GM21381 (cell line): ENCODE measurements around the gene SIRT3.
A peak's percentile ranks its signal among the peaks of the same experiment; 100 is the strongest.

Experiments
- ATAC-seq: cut with Tn5 transposase; IDR thresholded peaks from one replicate; pipeline ENCODE4 v1.9.1; 2021; ENCODE audit warnings: mild to moderate bottlenecking, moderate library complexity; ENCODE audit not compliant: unreplicated experiment

Gene SIRT3

DNA sequence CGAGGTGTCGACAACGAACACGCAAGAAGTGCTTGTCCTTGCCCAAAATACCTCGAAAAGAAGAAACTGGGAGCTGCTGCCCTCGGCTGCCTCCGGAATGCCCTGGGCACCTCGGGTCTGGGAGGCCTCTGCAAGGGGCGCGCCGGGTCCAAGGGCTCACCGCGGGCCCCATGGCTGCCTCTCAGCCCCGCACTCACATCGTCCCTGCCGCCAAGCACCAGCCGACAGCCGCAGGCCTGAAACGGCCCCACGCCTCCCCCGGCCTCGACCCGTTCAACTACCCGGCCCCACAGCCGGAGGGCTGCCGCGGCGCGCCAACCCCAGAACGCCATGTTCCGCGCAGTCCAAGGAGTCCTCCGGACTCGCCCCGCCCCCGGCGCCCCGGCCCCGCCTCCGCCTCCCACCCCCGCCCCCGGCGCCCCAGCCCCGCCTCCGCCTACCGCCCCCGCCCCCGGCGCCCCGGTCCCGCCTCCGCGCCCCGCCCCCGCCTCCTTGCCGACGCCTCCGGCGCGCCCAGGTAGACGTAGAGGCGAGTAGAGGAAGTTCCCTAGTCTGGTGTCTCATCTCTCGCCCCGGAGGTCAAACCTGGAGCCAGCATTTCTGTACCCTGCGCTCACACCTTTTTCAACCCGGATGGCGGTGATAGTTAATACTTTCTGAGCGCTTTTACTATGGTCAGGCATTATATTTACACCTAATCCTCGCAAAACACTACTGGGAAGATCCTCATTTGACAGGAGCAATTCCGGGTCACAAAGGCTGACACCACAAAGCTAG is at the start of gene SIRT3:
TSS of gene SIRT3 (minus strand) at position 346 of the 777 bp plus-strand sequence. CDS start at position 332, 14 bp downstream.
- peak; percentile 65 for ATAC-seq

- ATAC-seq: no peak
These were observed 49.7 kb upstream of the SIRT3 start for GRCh38 chr11:285894-286220.

GRCh38 chr11:285021-285893 is 49.1 kb upstream of the SIRT3 start:
- ATAC-seq: no peak

- no peak for ATAC-seq
These were observed 48.2 kb upstream of the SIRT3 start for GRCh38 chr11:284105-285020.

GRCh38 chr11:283405-284104 is 47.4 kb upstream of the SIRT3 start:
- ATAC-seq: no peak

DNA sequence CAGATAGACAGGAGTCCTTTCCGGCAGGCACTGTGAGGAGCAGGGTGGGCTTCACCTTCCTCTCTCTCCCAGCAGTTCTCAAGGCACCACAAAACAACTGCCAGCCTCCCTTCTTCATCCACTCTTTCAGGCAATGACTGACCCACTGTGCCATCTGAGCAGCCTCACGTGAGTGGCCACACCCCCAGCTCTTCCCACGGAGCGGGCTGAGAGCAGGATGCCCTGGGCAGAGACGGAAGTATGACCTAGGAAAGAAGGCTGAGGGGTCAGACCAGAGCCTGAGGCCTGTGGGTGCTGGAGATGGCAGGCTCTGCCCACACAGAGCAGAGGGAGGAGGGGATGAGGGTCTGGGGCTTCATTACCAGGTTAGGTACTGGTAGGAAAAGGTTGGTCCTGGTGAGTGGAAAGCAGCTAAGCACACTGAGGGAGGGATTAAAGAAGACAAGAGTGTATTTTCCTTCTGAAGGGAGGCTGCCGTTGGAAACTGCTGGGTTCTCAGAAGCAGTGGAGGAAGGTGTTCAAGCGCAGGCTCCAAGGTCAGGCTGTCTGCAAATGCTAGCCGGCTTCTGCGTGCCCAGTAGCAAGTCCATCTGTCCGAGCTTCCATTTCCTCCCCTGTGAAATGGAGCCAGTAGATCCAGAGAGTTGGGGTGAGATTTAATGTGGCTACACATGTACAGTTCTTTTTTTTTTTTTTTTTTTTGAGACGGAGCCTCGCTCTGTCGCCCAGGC is 46.7 kb upstream of the SIRT3 start:
- no peak for ATAC-seq

- no peak for ATAC-seq
These were observed 46.0 kb upstream of the SIRT3 start for GRCh38 chr11:282171-282570.

GRCh38 chr11:281486-282161 is 45.5 kb upstream of the SIRT3 start:
- no peak for ATAC-seq

- ATAC-seq: no peak
These were observed 44.8 kb upstream of the SIRT3 start for GRCh38 chr11:280706-281485.

DNA sequence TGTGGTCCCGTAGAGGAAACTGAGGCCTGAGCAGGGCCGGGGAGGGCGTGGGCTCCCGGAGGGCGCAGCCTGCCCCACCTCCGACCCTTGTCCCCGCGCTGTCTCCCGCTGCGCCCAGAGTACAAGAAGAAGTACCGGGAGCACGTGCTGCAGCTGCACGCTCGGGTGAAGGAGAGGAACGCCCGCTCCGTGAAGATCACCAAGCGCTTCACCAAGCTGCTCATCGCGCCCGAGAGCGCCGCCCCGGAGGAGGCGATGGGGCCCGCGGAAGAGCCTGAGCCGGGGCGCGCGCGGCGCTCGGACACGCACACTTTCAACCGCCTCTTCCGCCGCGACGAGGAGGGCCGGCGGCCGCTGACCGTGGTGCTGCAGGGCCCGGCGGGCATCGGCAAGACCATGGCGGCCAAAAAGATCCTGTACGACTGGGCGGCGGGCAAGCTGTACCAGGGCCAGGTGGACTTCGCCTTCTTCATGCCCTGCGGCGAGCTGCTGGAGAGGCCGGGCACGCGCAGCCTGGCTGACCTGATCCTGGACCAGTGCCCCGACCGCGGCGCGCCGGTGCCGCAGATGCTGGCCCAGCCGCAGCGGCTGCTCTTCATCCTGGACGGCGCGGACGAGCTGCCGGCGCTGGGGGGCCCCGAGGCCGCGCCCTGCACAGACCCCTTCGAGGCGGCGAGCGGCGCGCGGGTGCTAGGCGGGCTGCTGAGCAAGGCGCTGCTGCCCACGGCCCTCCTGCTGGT is 44.0 kb upstream of the SIRT3 start:
- ATAC-seq: no peak

DNA sequence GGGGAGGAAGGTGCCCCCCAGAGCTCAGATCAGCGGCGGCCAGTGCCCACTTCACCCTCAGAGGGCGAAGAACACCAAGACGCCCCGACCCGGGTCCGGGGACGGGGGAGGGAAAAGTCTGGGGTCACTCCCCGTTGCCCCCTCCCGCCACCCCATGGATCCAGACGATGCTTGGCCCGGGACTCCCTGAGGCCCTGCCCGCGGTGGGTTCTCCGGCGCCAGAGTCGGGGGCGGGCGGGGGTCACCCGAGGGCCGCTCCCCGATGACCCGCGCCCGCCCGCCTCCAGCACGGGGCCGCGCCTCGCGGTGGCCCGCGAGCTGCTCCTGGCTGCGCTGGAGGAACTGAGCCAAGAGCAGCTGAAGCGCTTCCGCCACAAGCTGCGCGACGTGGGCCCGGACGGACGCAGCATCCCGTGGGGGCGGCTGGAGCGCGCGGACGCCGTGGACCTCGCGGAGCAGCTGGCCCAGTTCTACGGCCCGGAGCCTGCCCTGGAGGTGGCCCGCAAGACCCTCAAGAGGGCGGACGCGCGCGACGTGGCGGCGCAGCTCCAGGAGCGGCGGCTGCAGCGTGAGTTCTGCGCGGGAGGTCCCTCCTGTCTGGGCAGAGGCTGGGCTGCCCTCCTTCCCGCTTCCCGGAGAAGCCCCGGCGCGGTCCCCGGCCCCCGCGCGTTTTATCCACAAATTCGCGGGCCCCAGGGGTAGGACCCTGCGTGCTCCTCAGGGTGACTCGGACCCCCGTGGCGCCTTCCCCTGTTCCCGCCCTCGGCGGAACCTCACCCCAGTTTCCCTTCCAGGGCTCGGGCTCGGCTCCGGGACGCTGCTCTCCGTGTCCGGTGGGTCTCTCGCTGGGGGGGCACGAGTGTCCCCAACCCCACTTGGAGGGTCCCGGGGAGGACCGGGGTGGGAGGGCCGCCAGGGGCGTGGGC is 43.2 kb upstream of the SIRT3 start:
- ATAC-seq: no peak

DNA sequence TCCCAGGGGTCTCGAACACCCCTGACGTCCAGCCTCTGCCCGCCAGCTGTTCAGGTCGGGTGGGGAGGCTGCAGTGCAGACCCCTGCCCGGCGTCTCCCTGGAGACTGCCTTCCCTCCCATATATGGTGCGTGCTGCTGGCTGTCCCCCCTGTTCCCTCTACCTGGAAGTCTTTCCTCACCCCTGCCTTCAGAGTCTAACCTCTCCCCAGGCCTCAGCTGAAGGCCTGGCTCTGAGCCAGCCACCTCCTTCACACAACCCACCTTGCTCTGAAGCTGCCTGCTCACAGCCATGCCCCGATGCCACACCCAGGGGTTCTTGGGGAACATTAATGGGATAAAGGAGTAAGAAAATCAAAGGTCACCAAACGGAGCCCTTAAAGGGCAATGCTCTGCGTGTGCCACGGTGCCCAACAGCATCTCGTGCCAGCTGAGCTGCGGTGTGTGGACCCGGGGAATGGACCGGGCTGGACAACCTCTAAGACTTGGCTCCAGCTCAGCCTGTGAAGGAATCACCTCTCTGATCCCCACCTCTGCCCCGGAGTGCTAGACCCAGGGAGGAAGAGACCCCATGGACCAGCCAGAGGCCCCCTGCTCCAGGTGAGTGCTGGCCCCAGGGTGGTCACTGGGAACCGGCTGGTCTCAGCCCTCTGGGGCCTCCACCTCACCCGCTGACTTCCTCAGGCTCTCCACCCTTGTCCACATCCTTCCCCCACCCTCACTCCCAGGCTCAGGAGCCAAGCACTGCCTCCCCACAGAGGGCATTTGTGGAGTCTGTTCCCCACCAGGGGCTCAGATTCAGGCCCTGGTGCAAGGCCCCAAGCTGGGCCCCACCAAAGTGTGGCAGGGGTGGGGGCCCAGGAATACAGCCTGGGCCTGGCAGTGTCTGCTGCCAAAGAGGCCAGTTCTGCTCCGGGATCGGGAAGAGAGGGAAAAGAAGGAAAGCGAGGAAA is 42.1 kb upstream of the SIRT3 start, which contains the start of gene NLRP6:
TSS of gene NLRP6 (plus strand) at position 407 of the 951 bp plus-strand sequence. CDS start at position 570, 163 bp downstream.
- ATAC-seq: no peak

DNA sequence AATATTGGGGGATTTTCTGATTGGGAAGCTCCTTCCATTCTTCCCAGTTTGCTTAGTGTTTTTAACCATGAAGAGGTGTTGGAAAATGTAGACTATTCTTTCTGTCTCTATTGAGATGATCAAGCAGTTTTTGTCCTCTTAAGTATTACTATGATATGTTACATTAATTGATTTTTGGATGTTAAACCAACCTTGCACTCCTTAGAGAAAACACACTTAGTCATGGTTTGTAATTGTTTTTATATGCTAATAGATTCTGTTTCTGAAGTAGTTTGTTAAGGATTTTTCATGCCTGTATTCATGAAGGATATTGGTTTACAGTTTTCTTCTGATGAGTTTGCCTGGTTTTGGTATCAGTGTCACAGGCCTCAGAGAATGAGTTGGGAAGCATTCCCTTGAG is 40.1 kb upstream of the SIRT3 start:
- ATAC-seq: no peak

DNA sequence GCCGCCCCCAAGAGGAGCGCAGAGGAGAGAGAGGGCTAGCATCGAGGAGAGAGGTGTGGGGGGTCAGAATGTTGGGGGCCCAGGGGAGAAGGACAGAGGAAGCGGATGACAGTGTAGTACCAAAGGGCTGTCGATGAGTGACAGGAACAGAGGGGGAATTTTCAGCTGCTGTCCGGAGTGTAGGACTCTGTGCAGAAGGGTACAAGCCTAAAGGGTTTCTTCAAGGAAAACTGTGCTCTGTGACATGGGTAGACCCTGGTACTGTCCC is 36.7 kb upstream of the SIRT3 start:
- no peak for ATAC-seq

GRCh38 chr11:272195-272930 is 36.2 kb upstream of the SIRT3 start:
- ATAC-seq: no peak
